Stomach smooth muscle (tissue), 2 donors: ENCODE data around the gene SP110.
"Not testable (repeated sequence)": the region's sequence is repeated elsewhere in the genome, so short reads cannot be mapped to it uniquely, and the experiment has no call there.

Source experiments
- H3K27ac ChIP-seq: one replicate; pipeline ENCODE4 v1.7.0; 2013; ENCODE audit warnings: mild to moderate bottlenecking, low read length, inconsistent platforms
- H3K27me3 ChIP-seq, 2 donors: one replicate each; pipeline ENCODE4 v1.7.0; 2013; ENCODE audit warnings: low read length in 2 of 2; ENCODE audit not compliant: insufficient read depth in 2 of 2, control insufficient read depth in 1 of 2
- H3K36me3 ChIP-seq, 2 donors: one replicate each; pipeline ENCODE4 v1.7.0; 2013; ENCODE audit warnings: low read length in 2 of 2; ENCODE audit not compliant: control insufficient read depth in 2 of 2, insufficient read depth in 2 of 2
- H3K4me1 ChIP-seq: one replicate; pipeline ENCODE4 v1.7.0; 2013; ENCODE audit warnings: low read length; ENCODE audit not compliant: control insufficient read depth, insufficient read depth
- H3K4me3 ChIP-seq, 2 donors: one replicate each; pipeline ENCODE4 v1.7.0; 2013; ENCODE audit warnings: low read length in 2 of 2
- H3K9ac ChIP-seq, 2 donors: one replicate each; pipeline ENCODE4 v1.7.0; 2013; ENCODE audit warnings: low read length in 2 of 2, mild to moderate bottlenecking in 1 of 2
- H3K9me3 ChIP-seq, 2 donors: one replicate each; pipeline ENCODE4 v1.7.0; 2013; ENCODE audit warnings: low read length in 2 of 2; ENCODE audit not compliant: control insufficient read depth in 2 of 2
- donor health status: healthy.
- donor health status: Pancreatic carcinoma.

SP110 gene

GRCh38 chr2:230219419-230220331, at the start of gene SP110:
Gene SP110, minus strand, starts transcription at chr2:230219984. Its CDS starts 3,057 bp downstream, at chr2:230216927.
- Histone ChIP-seq H3K4me3 (peak within 1 kb of the TSS; percentile 63 to 98), H3K9me3 (no peaks in the 10 kb centered on the region), H3K9ac (peak within 1 kb of the TSS; percentile 58 to 64)

GRCh38 chr2:230268606-230269243, 48.9 kb upstream of the SP110 start:
- H3K27me3 ChIP-seq = no peaks in the 10 kb centered on the region
- no peak overlapping the region for H3K27ac ChIP-seq
- no peak overlapping the region for H3K9ac ChIP-seq
- no peaks in the 10 kb centered on the region for H3K9me3 ChIP-seq
- H3K36me3 ChIP-seq = no peaks in the 10 kb centered on the region
- no peaks in the 10 kb centered on the region for H3K4me1 ChIP-seq
- H3K4me3 ChIP-seq = no peak overlapping the region

More at GRCh38 chr2:230219419-230220331, at the start of gene SP110:
- peak within 1 kb of the TSS; percentile 71 for H3K27ac ChIP-seq
- H3K4me1 ChIP-seq = peaks cover 3% of the 10 kb centered on the region
- no peaks in the 10 kb centered on the region for H3K27me3 ChIP-seq
- peaks cover 3 to 5% of the 10 kb centered on the region in 2 donors for H3K36me3 ChIP-seq

- Histone ChIP-seq H3K4me1 (no peaks in the 10 kb centered on the region), H3K9me3 (no peaks in the 10 kb centered on the region), H3K36me3 (no peaks in the 10 kb centered on the region), H3K27ac (no peak overlapping the region), H3K4me3 (no peak overlapping the region), H3K9ac (no peak overlapping the region), H3K27me3 (no peaks in the 10 kb centered on the region)
Measured at GRCh38 chr2:230267556-230267955, 47.8 kb upstream of the SP110 start.

- Histone ChIP-seq H3K27me3 (no peaks in the 10 kb centered on the region), H3K27ac (no peak overlapping the region), H3K36me3 (no peaks in the 10 kb centered on the region), H3K4me1 (no peaks in the 10 kb centered on the region), H3K4me3 (no peak overlapping the region), H3K9ac (no peak overlapping the region), H3K9me3 (no peaks in the 10 kb centered on the region)
Measured at GRCh38 chr2:230267059-230267458, 47.3 kb upstream of the SP110 start.

GRCh38 chr2:230266638-230267037, 46.9 kb upstream of the SP110 start:
- Histone ChIP-seq H3K36me3 (no peaks in the 10 kb centered on the region), H3K4me1 (no peaks in the 10 kb centered on the region), H3K27ac (no peak overlapping the region), H3K4me3 (no peak overlapping the region), H3K9ac (no peak overlapping the region), H3K27me3 (no peaks in the 10 kb centered on the region), H3K9me3 (no peaks in the 10 kb centered on the region)

- not testable (repeated sequence) for H3K4me3 ChIP-seq, H3K36me3 ChIP-seq
Measured at GRCh38 chr2:230264945-230265344, 45.2 kb upstream of the SP110 start.

GRCh38 chr2:230262246-230262645, 42.5 kb upstream of the SP110 start:
- Histone ChIP-seq H3K4me3 (no peak overlapping the region), H3K36me3 (no peaks in the 10 kb centered on the region), H3K27ac (no peak overlapping the region), H3K27me3 (no peaks in the 10 kb centered on the region), H3K9ac (no peak overlapping the region), H3K9me3 (no peaks in the 10 kb centered on the region), H3K4me1 (no peaks in the 10 kb centered on the region)

More at GRCh38 chr2:230264945-230265344, 45.2 kb upstream of the SP110 start:
- not testable (repeated sequence) for H3K27ac ChIP-seq, H3K27me3 ChIP-seq, H3K9ac ChIP-seq, H3K4me1 ChIP-seq, H3K9me3 ChIP-seq

GRCh38 chr2:230258483-230258882, 38.7 kb upstream of the SP110 start:
- Histone ChIP-seq H3K36me3 (no peaks in the 10 kb centered on the region), H3K9me3 (no peaks in the 10 kb centered on the region), H3K9ac (no peak overlapping the region), H3K4me1 (no peaks in the 10 kb centered on the region), H3K27ac (no peak overlapping the region), H3K4me3 (no peak overlapping the region), H3K27me3 (no peaks in the 10 kb centered on the region)

- Histone ChIP-seq H3K27ac (no peak overlapping the region), H3K9me3 (no peaks in the 10 kb centered on the region), H3K27me3 (no peaks in the 10 kb centered on the region), H3K4me3 (no peak overlapping the region), H3K4me1 (no peaks in the 10 kb centered on the region), H3K36me3 (no peaks in the 10 kb centered on the region), H3K9ac (no peak overlapping the region)
Measured at GRCh38 chr2:230256733-230257332, 37.0 kb upstream of the SP110 start.

GRCh38 chr2:230254152-230254881, 34.5 kb upstream of the SP110 start:
- H3K36me3 ChIP-seq = no peaks in the 10 kb centered on the region
- H3K4me1 ChIP-seq = no peaks in the 10 kb centered on the region
- H3K27ac ChIP-seq = no peak overlapping the region
- no peaks in the 10 kb centered on the region for H3K27me3 ChIP-seq
- no peak overlapping the region for H3K4me3 ChIP-seq
- no peaks in the 10 kb centered on the region for H3K9me3 ChIP-seq
- H3K9ac ChIP-seq = no peak overlapping the region
